Stimulated activated CD8-positive, alpha-beta memory T cell treated with anti-CD3 and anti-CD28 coated beads, Interleukin-7, amount 100 ng/mL, for 48 hours (primary cell): Measurements from ENCODE around the gene KCNJ9.
"Not testable (repeated sequence)": the region's sequence is repeated elsewhere in the genome, so short reads cannot be mapped to it uniquely, and the experiment has no call there.

Experiments used
- DNase-seq, 2 donors: peaks; one replicate each; pipeline ENCODE4 v3.0.0-alpha.2; 2020; ENCODE audit warnings: low read depth in 1 of 2; ENCODE audit errors: extremely low read depth in 1 of 2

The KCNJ9 gene

GRCh38 chr1:160081261-160081936 is at the start of gene KCNJ9:
TSS of gene KCNJ9 (plus strand) at chr1:160081538. CDS start at chr1:160084031, 2,493 bp downstream.
- DNase-seq = no peak

DNA sequence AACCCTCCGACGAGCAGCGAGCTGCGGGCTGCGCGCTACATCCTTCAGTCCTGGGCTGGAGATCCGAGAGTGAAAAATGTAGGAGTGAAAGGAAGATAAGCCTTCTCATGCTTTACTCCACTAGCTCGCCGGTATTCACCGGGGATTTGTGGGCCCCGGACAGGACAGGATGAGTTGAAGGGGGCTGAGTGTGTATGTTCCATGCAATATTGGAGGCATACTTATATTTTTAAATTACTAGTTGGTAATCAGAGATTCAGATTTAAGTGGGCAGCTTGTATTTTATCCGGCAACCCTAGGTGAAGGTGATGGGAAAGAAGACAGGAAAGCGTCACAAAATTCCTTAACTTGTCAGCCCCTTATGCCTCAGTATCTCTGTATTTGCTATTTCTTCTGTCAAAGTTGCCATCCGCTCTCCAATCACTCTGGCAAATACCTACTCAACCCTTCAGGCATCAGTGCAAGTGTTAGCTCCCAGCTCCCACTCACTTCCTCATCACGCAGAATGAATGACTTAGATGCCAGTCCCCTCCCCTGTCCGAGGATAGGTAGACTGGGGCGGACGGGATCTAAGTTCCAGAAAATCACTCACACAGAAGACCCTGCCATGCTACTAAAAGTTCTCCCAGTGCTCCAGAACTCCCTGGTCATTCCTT is 49.0 kb upstream of the KCNJ9 start:
- DNase-seq = no peak

DNA sequence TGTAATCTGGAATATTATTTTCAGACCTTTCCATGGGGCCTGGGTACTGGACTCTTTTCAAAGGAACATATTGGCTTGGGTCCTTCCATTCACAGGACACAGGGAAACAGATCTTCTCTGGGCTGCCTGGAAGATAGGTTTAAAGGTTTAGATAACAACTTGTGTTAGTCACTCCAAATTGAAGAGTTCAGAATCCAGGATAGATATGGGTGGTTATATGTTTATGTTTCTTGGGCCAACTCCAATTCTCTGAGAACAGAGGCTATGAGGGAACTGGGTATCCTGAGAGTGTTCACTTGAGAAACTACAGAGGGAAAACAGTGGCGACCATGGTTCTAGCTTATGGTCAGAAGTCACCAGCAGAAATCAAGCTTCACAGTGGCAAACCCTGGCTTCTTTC is 40.9 kb upstream of the KCNJ9 start:
- DNase-seq = no peak

DNA sequence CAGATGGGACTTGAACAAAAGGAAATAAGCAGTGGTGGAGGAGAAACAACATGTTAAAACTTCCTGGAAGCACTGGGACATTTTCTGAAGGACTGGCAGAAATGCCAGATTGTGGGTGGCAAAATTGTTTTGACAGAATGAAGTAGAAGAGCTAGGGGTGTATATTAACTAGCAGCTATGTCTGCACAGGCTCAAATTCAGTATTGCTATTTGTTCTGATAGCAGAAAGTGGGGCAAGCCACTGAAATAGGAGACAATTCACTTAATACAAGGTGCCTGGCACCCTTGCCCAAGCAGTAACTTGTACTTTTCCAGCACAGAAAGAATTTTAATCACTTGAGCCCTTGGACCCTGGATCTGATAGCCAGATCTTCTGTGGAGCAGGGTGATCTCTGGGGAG is 37.8 kb upstream of the KCNJ9 start:
- DNase-seq = no peak

GRCh38 chr1:160045653-160046052 is 35.7 kb upstream of the KCNJ9 start:
- no peak for DNase-seq

GRCh38 chr1:160046494-160047110 is 34.7 kb upstream of the KCNJ9 start:
- no peak for DNase-seq

- no peak for DNase-seq
Measured at GRCh38 chr1:160047111-160047991, 34.0 kb upstream of the KCNJ9 start.

DNA sequence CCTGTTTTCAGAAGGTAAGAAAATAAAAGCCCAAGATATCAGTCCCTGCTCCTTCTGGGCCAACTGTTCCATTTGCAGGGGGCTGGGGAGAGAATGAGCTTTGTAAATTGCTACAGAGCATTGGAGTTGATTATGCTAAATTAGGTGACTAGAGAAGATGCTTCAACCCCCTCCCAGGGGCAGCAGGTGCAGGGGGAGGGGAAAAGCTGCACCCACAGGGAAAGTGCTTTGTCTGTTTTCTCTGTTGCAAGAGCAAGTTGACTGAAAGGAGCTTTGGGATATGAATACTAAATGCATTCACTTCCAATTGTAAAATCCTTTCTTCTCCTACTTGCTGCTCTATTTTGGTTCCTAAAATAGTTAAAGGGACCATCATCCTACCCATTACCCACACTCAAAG is 33.0 kb upstream of the KCNJ9 start:
- no peak for DNase-seq

DNA sequence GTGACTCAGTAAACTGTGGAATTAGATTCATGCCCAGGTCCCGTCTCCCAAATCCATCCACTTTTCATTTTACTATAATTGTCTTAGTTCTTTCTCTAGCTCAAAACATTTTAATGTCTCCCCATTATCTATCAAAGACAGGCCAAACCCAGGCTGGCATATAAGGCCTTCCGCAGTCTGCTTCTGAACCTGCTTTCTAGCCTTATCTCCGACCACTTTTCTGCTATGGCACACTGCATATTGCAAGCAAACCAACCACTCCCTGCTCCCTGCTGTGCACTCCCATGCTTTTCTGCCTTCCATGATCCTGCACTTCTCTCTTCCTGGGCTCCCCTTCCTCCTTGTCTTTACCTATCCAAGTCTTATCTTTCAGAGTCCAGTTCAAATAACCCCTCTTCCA is 32.2 kb upstream of the KCNJ9 start:
- no peak for DNase-seq

GRCh38 chr1:160050182-160050581 is 31.2 kb upstream of the KCNJ9 start:
- not testable (repeated sequence) for DNase-seq

DNA sequence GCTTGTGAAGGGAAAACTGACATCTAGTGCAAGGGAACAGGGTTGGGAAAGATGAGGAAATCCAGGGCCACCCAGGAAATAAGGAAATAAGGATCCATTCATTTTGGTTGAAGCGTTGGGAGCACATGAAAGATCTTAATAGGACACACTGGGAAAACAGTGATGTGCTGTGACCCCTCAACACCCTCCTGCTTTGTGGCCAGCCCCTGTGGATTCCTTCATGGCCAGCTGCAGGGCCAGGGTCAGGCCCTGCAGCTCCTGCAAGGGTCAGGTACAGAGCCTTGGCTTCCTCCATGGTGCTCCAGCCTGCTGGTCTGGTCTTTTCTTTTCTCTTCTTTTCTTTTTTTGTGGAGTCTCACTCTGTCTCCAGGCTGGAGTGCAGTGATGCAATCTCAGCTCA is 30.7 kb upstream of the KCNJ9 start:
- no peak for DNase-seq

DNA sequence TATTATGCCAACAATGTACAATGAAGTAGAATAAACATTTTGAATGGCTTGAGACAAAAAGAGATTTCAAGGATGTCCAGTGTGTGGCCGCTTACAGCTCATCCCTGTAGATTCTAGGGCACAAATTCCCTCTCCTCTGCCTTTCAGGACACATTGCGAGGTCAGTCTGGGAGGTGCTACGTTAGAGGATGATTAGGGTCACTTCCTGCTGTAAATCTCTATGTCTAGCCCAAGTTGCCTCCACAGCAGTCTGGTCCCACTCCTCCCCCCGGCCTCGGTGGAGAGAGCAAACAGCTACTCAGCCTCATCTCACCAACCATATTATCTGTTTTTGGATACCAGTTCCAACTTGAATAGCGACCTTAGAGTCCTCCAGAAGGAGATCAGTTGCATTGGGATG is 28.4 kb upstream of the KCNJ9 start:
- DNase-seq = no peak

- DNase-seq = no peak
Measured at GRCh38 chr1:160053548-160054365, 27.6 kb upstream of the KCNJ9 start.

- no peak for DNase-seq
Measured at GRCh38 chr1:160056648-160057169, 24.6 kb upstream of the KCNJ9 start.

DNA sequence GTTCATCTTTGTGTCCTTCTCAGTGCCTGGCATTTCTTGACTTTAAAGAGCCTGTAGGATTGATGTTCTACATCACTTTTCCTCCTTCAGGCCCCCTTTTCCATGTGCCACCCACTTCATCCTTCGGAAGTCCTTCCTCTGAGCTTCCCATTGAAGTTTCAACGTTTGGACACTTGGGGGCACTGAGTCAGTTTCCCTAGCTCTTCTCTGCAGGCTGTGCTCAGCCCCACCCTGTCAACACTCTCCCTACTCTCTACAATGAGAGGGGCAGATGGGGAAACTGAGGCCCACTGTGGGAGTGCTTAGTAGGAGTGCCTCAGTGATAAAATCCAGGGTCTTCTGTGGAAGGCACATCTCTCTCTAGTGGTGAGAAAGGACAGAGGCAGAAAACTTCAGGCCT is 23.3 kb upstream of the KCNJ9 start:
- no peak for DNase-seq

- no peak for DNase-seq
Measured at GRCh38 chr1:160061369-160062229, 19.7 kb upstream of the KCNJ9 start.

DNA sequence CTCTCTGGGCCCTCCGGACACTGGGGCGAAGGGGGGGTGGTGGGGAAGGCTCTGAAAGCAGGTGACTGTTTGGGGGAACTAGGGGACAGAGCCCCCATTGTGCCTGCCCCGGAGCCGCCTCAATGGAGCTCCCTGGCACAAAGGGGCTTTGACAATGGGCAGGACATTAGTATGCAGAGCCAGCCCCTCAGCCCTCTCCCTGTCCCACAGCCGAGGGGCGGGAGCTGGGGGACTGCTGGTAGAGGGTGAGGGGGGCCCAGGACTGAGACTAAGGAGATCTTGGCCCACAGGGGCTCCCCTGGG is 19.2 kb upstream of the KCNJ9 start:
- DNase-seq = no peak

- DNase-seq = no peak
Measured at GRCh38 chr1:160063176-160063575, 18.2 kb upstream of the KCNJ9 start.

DNA sequence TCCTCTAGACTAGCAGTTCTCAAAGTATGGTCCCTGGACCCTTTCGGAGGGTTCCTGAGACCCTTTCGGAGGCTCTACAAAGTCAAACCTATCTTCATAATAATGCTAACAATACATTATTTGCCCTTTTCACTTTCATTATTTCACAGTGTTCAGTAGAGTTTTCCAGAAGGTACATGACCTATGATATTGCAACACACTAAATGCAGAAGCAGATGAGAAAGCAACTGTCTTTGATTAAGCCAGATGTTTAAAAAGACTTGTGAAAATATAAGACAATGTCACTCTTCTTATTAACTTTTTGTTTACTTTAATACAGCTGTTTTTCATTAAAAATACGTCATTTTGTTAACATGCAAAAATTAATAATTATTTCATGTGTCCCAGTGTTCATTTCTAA is 17.2 kb upstream of the KCNJ9 start:
- no peak for DNase-seq

DNA sequence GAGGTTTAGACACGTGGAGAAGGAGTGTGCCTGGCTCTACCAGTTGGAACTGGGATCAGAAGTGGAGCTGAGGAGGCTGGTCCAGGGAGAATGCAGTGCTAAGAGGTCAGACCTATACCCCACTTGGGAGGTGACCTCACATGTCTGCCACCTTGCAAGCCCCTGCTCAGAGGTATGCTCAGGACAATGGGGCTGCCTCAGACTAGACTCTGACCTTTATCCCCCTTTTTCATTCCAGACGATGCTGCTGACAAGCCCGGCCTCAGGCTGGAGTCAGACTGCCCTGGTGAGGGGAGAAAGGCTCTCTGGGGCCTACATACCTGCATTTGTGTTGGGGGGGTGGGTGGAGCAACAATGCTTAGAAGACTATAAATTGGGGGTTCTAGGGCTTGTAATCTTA is 16.6 kb upstream of the KCNJ9 start:
- no peak for DNase-seq
